HepG2 (cell line): ENCODE results near the gene TPTE2. TPM values are rescaled to one million over a fixed set of nuclear protein-coding genes. Genes with fewer than 3 reads are reported as not detected.

Source experiments
- BCLAF1 ChIP-seq: fragments of 450-650 bp; IDR thresholded peaks from 2 replicates; pipeline ENCODE4 v1.6.1; 2017; ENCODE audit warnings: mild to moderate bottlenecking
- GTF2F1 ChIP-seq: fragments of 150-350 bp; IDR thresholded peaks from 2 replicates; pipeline ENCODE4 v1.6.1; 2014; ENCODE audit warnings: low read length
- HOXA3 ChIP-seq: sonication (generic); formaldehyde crosslinking; IDR thresholded peaks from 2 replicates; pipeline ENCODE4 v1.5.0; 2020; ENCODE audit warnings: missing genetic modification reagents
- NR0B2 ChIP-seq: sonication (generic); formaldehyde crosslinking; IDR thresholded peaks from 2 replicates; pipeline ENCODE4 v1.4.0; 2020; ENCODE audit warnings: mild to moderate bottlenecking, missing genetic modification reagents
- PHF21A ChIP-seq: sonication (generic); formaldehyde crosslinking; IDR thresholded peaks from 2 replicates; pipeline ENCODE4 v1.5.0; 2020; ENCODE audit warnings: mild to moderate bottlenecking, missing genetic modification reagents
- SKI ChIP-seq: fragments of 450-650 bp; IDR thresholded peaks from one replicate; pipeline ENCODE4 v1.6.1; 2018; ENCODE audit warnings: mild to moderate bottlenecking; ENCODE audit not compliant: partially characterized antibody
- SNRNP70 ChIP-seq: fragments of 200-400 bp; formaldehyde crosslinking; IDR thresholded peaks from 2 replicates; pipeline ENCODE4 v1.6.1; 2017; ENCODE audit warnings: mild to moderate bottlenecking, low read depth, low read length, moderate library complexity
- THAP11 ChIP-seq: IDR thresholded peaks from 2 replicates; pipeline ENCODE4 v1.6.1; 2016; ENCODE audit warnings: missing biosample characterization, missing genetic modification reagents
- ZNF101 ChIP-seq: sonication (generic); formaldehyde crosslinking; IDR thresholded peaks from 2 replicates; pipeline ENCODE4 v1.4.0; 2020; ENCODE audit warnings: mild to moderate bottlenecking, low read depth, missing genetic modification reagents, borderline replicate concordance
- ZNF142 ChIP-seq: sonication (generic); formaldehyde crosslinking; IDR thresholded peaks from 2 replicates; pipeline ENCODE4 v1.4.0; 2020; ENCODE audit warnings: missing genetic modification reagents
- ZNF281 ChIP-seq: sonication (generic); formaldehyde crosslinking; IDR thresholded peaks from 2 replicates; pipeline ENCODE4 v1.4.0; 2020; ENCODE audit warnings: missing genetic modification reagents, borderline replicate concordance
- ZNF33B ChIP-seq: sonication (generic); formaldehyde crosslinking; IDR thresholded peaks from 2 replicates; pipeline ENCODE4 v1.5.1; 2020; ENCODE audit warnings: mild to moderate bottlenecking, missing genetic modification reagents
- ZNF34 ChIP-seq: sonication (generic); formaldehyde crosslinking; IDR thresholded peaks from 2 replicates; pipeline ENCODE4 v1.4.0; 2020; ENCODE audit warnings: mild to moderate bottlenecking, missing genetic modification reagents, borderline replicate concordance
- ZNF615 ChIP-seq: sonication (generic); formaldehyde crosslinking; IDR thresholded peaks from 2 replicates; pipeline ENCODE4 v1.5.0; 2020; ENCODE audit warnings: mild to moderate bottlenecking, missing genetic modification reagents, borderline replicate concordance
- ZNF749 ChIP-seq: sonication (generic); formaldehyde crosslinking; IDR thresholded peaks from 2 replicates; pipeline ENCODE4 v1.8.0; 2022; ENCODE audit warnings: mild to moderate bottlenecking, missing genetic modification reagents, moderate library complexity, borderline replicate concordance
- ZNF777 ChIP-seq: sonication (generic); formaldehyde crosslinking; IDR thresholded peaks from 2 replicates; pipeline ENCODE4 v1.4.0; 2020; ENCODE audit warnings: missing genetic modification reagents
- polyA plus RNA-seq, 8 experiments: library from polyadenylated mRNA; depleted of rRNA in 3 of 8; stranded (reverse) in 7 of 8; unstranded in 1 of 8; fragments of >200 nt; fragmentation: Illumina TruSeq in 4 of 8; extraction: Trizol in 4 of 8; gene quantifications; 2 replicates each; pipeline versions ENCODE4 v1.2.1 to v1.2.3, GENCODE V29; 2011 to 2016; ENCODE audit warnings: low read depth in 4 of 8, missing spikeins in 1 of 8, mixed read lengths in 1 of 8; ENCODE audit not compliant: insufficient read depth in 1 of 8
- total RNA-seq, 5 experiments: library from RNA; depleted of rRNA; stranded (reverse); fragments of >200 nt; fragmentation: Illumina TruSeq; extraction: Trizol; gene quantifications; 2 replicates each; pipeline ENCODE4 v1.2.3, GENCODE V29; 2016; ENCODE audit warnings: low read depth in 1 of 5

Gene TPTE2
- total and polyA plus RNA-seq, 2 of the 13 experiments (the other 11 are each of a cell fraction or from before 2014, with no cell fraction given) = 0.07 TPM; not detected in 1

GRCh38 chr13:19601749-19602725 lies 40.7 kb upstream of the TPTE2 start (continued):
- TF ChIP-seq ZNF142 (CRISPR knock-in tag) = peak; percentile 78; the same call in 1 of the 2 replicates
- TF ChIP-seq NR0B2 (CRISPR knock-in tag) = peak; percentile 79
- no peak; the same call in 1 of the 2 replicates for TF ChIP-seq ZNF101 (CRISPR knock-in tag)
- no peak for TF ChIP-seq ZNF281
- TF ChIP-seq PHF21A = peak; percentile 22; the same call in 1 of the 2 replicates
- no peak for TF ChIP-seq GTF2F1
- TF ChIP-seq ZNF34 (CRISPR knock-in tag) = no peak
- TF ChIP-seq ZNF615 (CRISPR knock-in tag) = no peak
- TF ChIP-seq ZNF777 = peak; percentile 82
- TF ChIP-seq HOXA3 (CRISPR knock-in tag) = peak; percentile 82
- TF ChIP-seq THAP11 = peak; percentile 69
- 0 out of 2 replicates have a peak, but pooled peaks have one; percentile 55 for TF ChIP-seq ZNF33B (CRISPR knock-in tag)
- 0 out of 2 replicates have a peak, but pooled peaks have one; percentile 25 for TF ChIP-seq ZNF749 (CRISPR knock-in tag)
- TF ChIP-seq SNRNP70 = no peak
- TF ChIP-seq SKI = peak; percentile 43
- TF ChIP-seq BCLAF1 = no peak
